ENCODE measurements around the gene ABITRAM. TPM values are rescaled to one million over a fixed set of nuclear protein-coding genes. Genes with fewer than 3 reads are reported as not detected.

The ABITRAM gene
- total and polyA plus RNA-seq, 2 of the 13 experiments (the other 11 are each of a cell fraction or from before 2014, with no cell fraction given) = 10.2 to 21.6 TPM

DNA sequence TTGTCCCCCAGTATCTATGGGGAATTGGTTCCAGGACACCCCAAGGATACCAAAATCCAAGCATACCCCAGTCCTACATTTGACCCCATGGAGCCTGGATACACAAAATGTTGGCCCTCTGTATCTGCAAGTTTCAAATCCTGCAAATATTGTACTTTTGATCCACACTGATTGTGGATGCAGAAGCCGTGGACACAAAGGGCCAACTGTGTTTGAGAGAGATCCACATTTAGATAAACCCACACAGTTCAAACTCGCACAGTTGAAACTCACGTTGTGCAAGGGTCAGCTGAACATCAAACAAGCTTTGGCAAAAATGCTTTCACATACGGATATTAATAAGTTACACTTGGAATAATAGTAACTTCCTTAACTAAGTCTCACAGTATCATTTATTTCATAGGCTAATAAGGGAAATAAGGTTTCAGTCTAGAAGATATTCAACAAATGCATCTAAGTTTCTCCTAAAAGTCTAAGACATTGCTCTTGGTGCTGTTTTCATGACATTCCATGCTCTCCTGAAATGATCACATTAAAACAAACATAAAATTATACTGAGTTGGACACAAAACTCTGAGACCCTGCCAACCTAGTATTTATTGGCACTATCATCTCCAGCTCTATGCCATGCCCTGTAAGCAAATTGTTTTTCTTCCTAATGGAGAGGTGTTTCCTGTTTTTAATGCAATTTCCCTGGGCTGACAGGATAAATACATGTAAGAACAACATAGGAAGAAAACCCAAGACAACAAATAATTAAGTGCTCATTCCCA is 39.8 kb upstream of the ABITRAM start (continued):
- no peak for TF ChIP-seq CHD2 (IDR thresholded peaks at IDR 0.05; ENCODE audit: low read depth, low read length)
- TF ChIP-seq, protein P1, sequence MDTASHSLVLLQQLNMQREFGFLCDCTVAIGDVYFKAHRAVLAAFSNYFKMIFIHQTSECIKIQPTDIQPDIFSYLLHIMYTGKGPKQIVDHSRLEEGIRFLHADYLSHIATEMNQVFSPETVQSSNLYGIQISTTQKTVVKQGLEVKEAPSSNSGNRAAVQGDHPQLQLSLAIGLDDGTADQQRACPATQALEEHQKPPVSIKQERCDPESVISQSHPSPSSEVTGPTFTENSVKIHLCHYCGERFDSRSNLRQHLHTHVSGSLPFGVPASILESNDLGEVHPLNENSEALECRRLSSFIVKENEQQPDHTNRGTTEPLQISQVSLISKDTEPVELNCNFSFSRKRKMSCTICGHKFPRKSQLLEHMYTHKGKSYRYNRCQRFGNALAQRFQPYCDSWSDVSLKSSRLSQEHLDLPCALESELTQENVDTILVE (CRISPR knock-in tag; IDR thresholded peaks at IDR 0.05) = peak; percentile 77; the same call in 1 of the 2 replicates
- TF ChIP-seq, protein P2, sequence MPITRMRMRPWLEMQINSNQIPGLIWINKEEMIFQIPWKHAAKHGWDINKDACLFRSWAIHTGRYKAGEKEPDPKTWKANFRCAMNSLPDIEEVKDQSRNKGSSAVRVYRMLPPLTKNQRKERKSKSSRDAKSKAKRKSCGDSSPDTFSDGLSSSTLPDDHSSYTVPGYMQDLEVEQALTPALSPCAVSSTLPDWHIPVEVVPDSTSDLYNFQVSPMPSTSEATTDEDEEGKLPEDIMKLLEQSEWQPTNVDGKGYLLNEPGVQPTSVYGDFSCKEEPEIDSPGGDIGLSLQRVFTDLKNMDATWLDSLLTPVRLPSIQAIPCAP (CRISPR knock-in tag; IDR thresholded peaks at IDR 0.05; ENCODE audit: low read depth) = 0 out of 2 replicates have a peak, but pooled peaks have one; percentile 45
- no peak for TF ChIP-seq AKAP8 (CRISPR knock-in tag; IDR thresholded peaks at IDR 0.05)
- 0 out of 2 replicates have a peak, but pooled peaks have one; percentile 69 for TF ChIP-seq DNMT3B (CRISPR knock-in tag; conservative IDR thresholded peaks at IDR 0.05)
- no peak for TF ChIP-seq WIZ (CRISPR knock-in tag; IDR thresholded peaks at IDR 0.05)
- no peak for TF ChIP-seq ZNF431 (CRISPR knock-in tag; IDR thresholded peaks at IDR 0.05; ENCODE audit: borderline replicate concordance, low read depth)
- TF ChIP-seq, protein P3, sequence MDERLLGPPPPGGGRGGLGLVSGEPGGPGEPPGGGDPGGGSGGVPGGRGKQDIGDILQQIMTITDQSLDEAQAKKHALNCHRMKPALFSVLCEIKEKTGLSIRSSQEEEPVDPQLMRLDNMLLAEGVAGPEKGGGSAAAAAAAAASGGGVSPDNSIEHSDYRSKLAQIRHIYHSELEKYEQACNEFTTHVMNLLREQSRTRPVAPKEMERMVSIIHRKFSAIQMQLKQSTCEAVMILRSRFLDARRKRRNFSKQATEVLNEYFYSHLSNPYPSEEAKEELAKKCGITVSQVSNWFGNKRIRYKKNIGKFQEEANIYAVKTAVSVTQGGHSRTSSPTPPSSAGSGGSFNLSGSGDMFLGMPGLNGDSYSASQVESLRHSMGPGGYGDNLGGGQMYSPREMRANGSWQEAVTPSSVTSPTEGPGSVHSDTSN (CRISPR knock-in tag; IDR thresholded peaks at IDR 0.05) = no peak
- no peak for TF ChIP-seq SCMH1 (CRISPR knock-in tag; IDR thresholded peaks at IDR 0.05; ENCODE audit: borderline replicate concordance)
- TF ChIP-seq TSC22D2 (CRISPR knock-in tag; IDR thresholded peaks at IDR 0.05; ENCODE audit: borderline replicate concordance) = no peak
- TF ChIP-seq, protein P4, sequence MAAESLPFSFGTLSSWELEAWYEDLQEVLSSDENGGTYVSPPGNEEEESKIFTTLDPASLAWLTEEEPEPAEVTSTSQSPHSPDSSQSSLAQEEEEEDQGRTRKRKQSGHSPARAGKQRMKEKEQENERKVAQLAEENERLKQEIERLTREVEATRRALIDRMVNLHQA (CRISPR knock-in tag; IDR thresholded peaks at IDR 0.05) = no peak
- TF ChIP-seq RBM39 (IDR thresholded peaks at IDR 0.05; ENCODE audit: low read depth, low read length, poor library complexity, severe bottlenecking) = no peak
- TF ChIP-seq MAF1 (CRISPR knock-in tag; IDR thresholded peaks at IDR 0.05; ENCODE audit: borderline replicate concordance) = no peak
- TF ChIP-seq, protein P5, sequence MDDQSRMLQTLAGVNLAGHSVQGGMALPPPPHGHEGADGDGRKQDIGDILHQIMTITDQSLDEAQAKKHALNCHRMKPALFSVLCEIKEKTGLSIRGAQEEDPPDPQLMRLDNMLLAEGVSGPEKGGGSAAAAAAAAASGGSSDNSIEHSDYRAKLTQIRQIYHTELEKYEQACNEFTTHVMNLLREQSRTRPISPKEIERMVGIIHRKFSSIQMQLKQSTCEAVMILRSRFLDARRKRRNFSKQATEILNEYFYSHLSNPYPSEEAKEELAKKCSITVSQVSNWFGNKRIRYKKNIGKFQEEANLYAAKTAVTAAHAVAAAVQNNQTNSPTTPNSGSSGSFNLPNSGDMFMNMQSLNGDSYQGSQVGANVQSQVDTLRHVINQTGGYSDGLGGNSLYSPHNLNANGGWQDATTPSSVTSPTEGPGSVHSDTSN (CRISPR knock-in tag; IDR thresholded peaks at IDR 0.05; ENCODE audit: borderline replicate concordance) = no peak
- peak; percentile 81; the same call in 1 of the 2 replicates for TF ChIP-seq ZKSCAN8 (CRISPR knock-in tag; IDR thresholded peaks at IDR 0.05; ENCODE audit: borderline replicate concordance)
- TF ChIP-seq FOXK1 (CRISPR knock-in tag; IDR thresholded peaks at IDR 0.05; ENCODE audit: borderline replicate concordance, low read depth) = peak; percentile 69; the same call in 1 of the 2 replicates
- TF ChIP-seq, protein P6, sequence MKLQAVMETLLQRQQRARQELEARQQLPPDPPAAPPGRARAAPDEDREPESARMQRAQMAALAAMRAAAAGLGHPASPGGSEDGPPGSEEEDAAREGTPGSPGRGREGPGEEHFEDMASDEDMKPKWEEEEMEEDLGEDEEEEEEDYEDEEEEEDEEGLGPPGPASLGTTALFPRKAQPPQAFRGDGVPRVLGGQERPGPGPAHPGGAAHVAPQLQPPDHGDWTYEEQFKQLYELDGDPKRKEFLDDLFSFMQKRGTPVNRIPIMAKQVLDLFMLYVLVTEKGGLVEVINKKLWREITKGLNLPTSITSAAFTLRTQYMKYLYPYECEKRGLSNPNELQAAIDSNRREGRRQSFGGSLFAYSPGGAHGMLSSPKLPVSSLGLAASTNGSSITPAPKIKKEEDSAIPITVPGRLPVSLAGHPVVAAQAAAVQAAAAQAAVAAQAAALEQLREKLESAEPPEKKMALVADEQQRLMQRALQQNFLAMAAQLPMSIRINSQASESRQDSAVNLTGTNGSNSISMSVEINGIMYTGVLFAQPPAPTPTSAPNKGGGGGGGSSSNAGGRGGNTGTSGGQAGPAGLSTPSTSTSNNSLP (IDR thresholded peaks at IDR 0.05; ENCODE audit: low read depth, low read length) = peak; percentile 95
- TF ChIP-seq XBP1 (CRISPR knock-in tag; IDR thresholded peaks at IDR 0.05) = no peak
- no peak for TF ChIP-seq ZNF207 (IDR thresholded peaks at IDR 0.05; ENCODE audit: borderline replicate concordance)
- TF ChIP-seq SNAPC2 (CRISPR knock-in tag; IDR thresholded peaks at IDR 0.05) = no peak
- peak; percentile 93 for TF ChIP-seq FOXA3 (CRISPR knock-in tag; IDR thresholded peaks at IDR 0.05)
- TF ChIP-seq ZBTB1 (CRISPR knock-in tag; IDR thresholded peaks at IDR 0.05; ENCODE audit: borderline replicate concordance) = no peak
